Prostate gland (tissue), 2 donors: Measurements from ENCODE around the gene POLQ. TPM values are rescaled to one million over a fixed set of nuclear protein-coding genes. Genes with fewer than 3 reads are reported as not detected.
"Not testable (repeated sequence)": the region's sequence is repeated elsewhere in the genome, so short reads cannot be mapped to it uniquely, and the experiment has no call there.

Experiments
- DNase-seq: peaks from one replicate; pipeline ENCODE4 v3.0.0-alpha.2; 2019; ENCODE audit warnings: low spot score
- H3K27ac ChIP-seq, 2 donors: fragments of 200-600 bp; sonication (generic); 2 replicates each; pipeline ENCODE4 v1.5.1; 2017 to 2019
- H3K27me3 ChIP-seq: fragments of 200-600 bp; sonication (generic); replicated peaks from 2 replicates; pipeline ENCODE4 v1.5.1; 2019; ENCODE audit not compliant: insufficient read depth
- H3K36me3 ChIP-seq, 2 donors: fragments of 200-600 bp; sonication (generic); 1 replicate in 1 of 2; 2 replicates in 1 of 2; pipeline versions ENCODE4 v1.5.1 to v1.8.1; 2017 to 2019
- H3K4me1 ChIP-seq: fragments of 200-600 bp; sonication (generic); replicated peaks from 2 replicates; pipeline ENCODE4 v1.5.1; 2019
- H3K4me3 ChIP-seq, 2 donors: fragments of 200-600 bp; sonication (generic); 2 replicates each; pipeline ENCODE4 v1.5.1; 2017 to 2019
- H3K9me3 ChIP-seq: fragments of 200-600 bp; sonication (generic); 2 replicates; pipeline ENCODE4 v1.5.1; 2017
- CTCF ChIP-seq, 4 experiments: fragments of 200-600 bp in 2 of 4; fragments of 450-650 bp in 2 of 4; sonication (generic) in 2 of 4; IDR thresholded peaks; 1 replicate in 3 of 4; 2 replicates in 1 of 4; pipeline ENCODE4 v1.5.1; 2016 to 2019; ENCODE audit warnings: antibody characterized with exemption in 4 of 4, mild to moderate bottlenecking in 2 of 4, moderate library complexity in 2 of 4
- POLR2A ChIP-seq: fragments of 450-650 bp; IDR thresholded peaks from one replicate; pipeline ENCODE4 v1.6.1; 2016; ENCODE audit warnings: antibody characterized with exemption, mild to moderate bottlenecking
- POLR2AphosphoS5 ChIP-seq: sonication (generic); formaldehyde crosslinking; IDR thresholded peaks from one replicate; pipeline ENCODE4 v1.6.1; 2017; ENCODE audit warnings: antibody characterized with exemption
- WGBS: methylation state at CpG from one replicate; pipeline ENCODE4 v1.1.5; 2018; 5-methylcytosine and 5-hydroxymethylcytosine counted together
- intact Hi-C: fragments of 100-400 bp; cut with DNase I; formaldehyde crosslinking; loops from one replicate; pipeline ENCODE4 v1.14.2; 2022
- total RNA-seq, 2 donors: library from RNA; depleted of rRNA; stranded (reverse); fragments of >200 nt; gene quantifications; one replicate each; pipeline ENCODE4 v1.1.0, GENCODE V29; 2016

Gene POLQ
- total RNA-seq, 2 donors from 2014 or later, result 1.0 to 3.0 TPM

- intact Hi-C loops, result no loop called here
- H3K36me3 ChIP-seq, result no peaks in the 10 kb centered on the region
- TF ChIP-seq CTCF (IDR thresholded peaks at IDR 0.05) (no peak), POLR2AphosphoS5 (no peak)
- 90% methylated on average over 6 of the region's 6 CpGs for WGBS
- no peak overlapping the region for H3K4me3 ChIP-seq
- H3K27me3 ChIP-seq, result no peaks in the 10 kb centered on the region
- H3K27ac ChIP-seq, result no peak overlapping the region
- H3K4me1 ChIP-seq, result no peaks in the 10 kb centered on the region
- DNase-seq, result no peak
- H3K9me3 ChIP-seq, result no peaks in the 10 kb centered on the region
Observed at GRCh38 chr3:121418182-121418581, 127.6 kb downstream of the POLQ start.

- no peak overlapping the region for H3K4me3 ChIP-seq
- no peak overlapping the region for H3K27ac ChIP-seq
- H3K9me3 ChIP-seq, result no peaks in the 10 kb centered on the region
- WGBS, result 89% methylated on average over 2 of the region's 2 CpGs
- no peaks in the 10 kb centered on the region for H3K36me3 ChIP-seq
- intact Hi-C loops, result no loop called here
- TF ChIP-seq POLR2A, result no peak
- no peak for TF ChIP-seq POLR2AphosphoS5
- TF ChIP-seq CTCF (IDR thresholded peaks at IDR 0.05), result no peak
- no peaks in the 10 kb centered on the region for H3K4me1 ChIP-seq
- no peaks in the 10 kb centered on the region for H3K27me3 ChIP-seq
- DNase-seq, result no peak
Observed at GRCh38 chr3:121414924-121415323, 130.9 kb downstream of the POLQ start.

- Histone ChIP-seq H3K9me3 (no peaks in the 10 kb centered on the region), H3K4me3 (no peak overlapping the region), H3K4me1 (no peaks in the 10 kb centered on the region), H3K27ac (no peak overlapping the region), H3K27me3 (no peaks in the 10 kb centered on the region), H3K36me3 (no peaks in the 10 kb centered on the region)
- no peak for TF ChIP-seq POLR2AphosphoS5
- TF ChIP-seq POLR2A, result no peak
- no peak for TF ChIP-seq CTCF (IDR thresholded peaks at IDR 0.05)
- DNase-seq, result no peak
- intact Hi-C loops, result no loop called here
- 100% methylated on average over 1 of the region's 1 CpG for WGBS
Observed at GRCh38 chr3:121411523-121411922, 134.3 kb downstream of the POLQ start.

GRCh38 chr3:121405631-121406030 is 140.2 kb downstream of the POLQ start:
- H3K4me3 ChIP-seq, result no peak overlapping the region
- WGBS, result 55% methylated on average over 1 of the region's 1 CpG
- H3K27ac ChIP-seq, result no peak overlapping the region
- no peak for DNase-seq
- H3K36me3 ChIP-seq, result no peaks in the 10 kb centered on the region
- H3K27me3 ChIP-seq, result no peaks in the 10 kb centered on the region
- no peak for TF ChIP-seq POLR2AphosphoS5
- TF ChIP-seq CTCF (IDR thresholded peaks at IDR 0.05), result no peak
- no peak for TF ChIP-seq POLR2A
- intact Hi-C loops, result no loop called here
- H3K9me3 ChIP-seq, result no peaks in the 10 kb centered on the region
- no peaks in the 10 kb centered on the region for H3K4me1 ChIP-seq

GRCh38 chr3:121399820-121400219 is 146.0 kb downstream of the POLQ start:
- no peak for DNase-seq
- Histone ChIP-seq H3K9me3 (no peaks in the 10 kb centered on the region), H3K27me3 (no peaks in the 10 kb centered on the region), H3K4me3 (no peak overlapping the region), H3K27ac (no peak overlapping the region), H3K36me3 (no peaks in the 10 kb centered on the region), H3K4me1 (no peaks in the 10 kb centered on the region)
- no peak for TF ChIP-seq CTCF (IDR thresholded peaks at IDR 0.05)
- TF ChIP-seq POLR2A, result no peak
- no peak for TF ChIP-seq POLR2AphosphoS5
- intact Hi-C loops, result no loop called here

DNA sequence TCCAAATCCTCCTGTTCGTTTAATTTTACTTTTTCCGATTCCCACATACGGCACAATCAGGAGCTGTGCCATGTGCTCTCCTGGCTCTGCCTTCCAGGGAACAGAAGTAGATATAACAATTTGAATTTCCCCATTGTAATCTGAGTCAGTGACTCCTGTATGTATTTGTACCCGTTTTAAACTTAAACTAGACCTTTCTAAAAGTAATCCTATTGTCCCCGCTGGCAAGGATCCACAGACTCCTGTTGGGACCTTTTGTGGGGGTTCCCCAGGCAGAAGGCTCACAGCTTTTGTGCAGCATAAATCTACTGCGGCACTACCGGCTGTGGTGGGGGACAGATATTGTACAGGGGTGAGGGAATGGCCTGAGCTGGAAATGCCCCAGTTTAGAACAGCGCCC is 147.7 kb downstream of the POLQ start:
- DNase-seq, H3K4me1 ChIP-seq, H3K9me3 ChIP-seq, H3K4me3 ChIP-seq, H3K27me3 ChIP-seq, H3K27ac ChIP-seq, intact Hi-C loops, H3K36me3 ChIP-seq: not testable (repeated sequence)
- WGBS, result 77% methylated on average over 8 of the region's 8 CpGs

- H3K36me3 ChIP-seq, H3K4me3 ChIP-seq, H3K27ac ChIP-seq, DNase-seq, intact Hi-C loops, H3K27me3 ChIP-seq, H3K4me1 ChIP-seq, H3K9me3 ChIP-seq: not testable (repeated sequence)
- WGBS, result no CpG with 5 or more reads among the region's 1 CpG
Observed at GRCh38 chr3:121395967-121396366, 149.8 kb downstream of the POLQ start.

- H3K9me3 ChIP-seq, H3K4me3 ChIP-seq, H3K36me3 ChIP-seq, H3K27me3 ChIP-seq, intact Hi-C loops, DNase-seq, H3K4me1 ChIP-seq, H3K27ac ChIP-seq: not testable (repeated sequence)
- WGBS, result 87% methylated on average over 3 of the region's 3 CpGs
Observed at GRCh38 chr3:121388308-121388707, 157.5 kb downstream of the POLQ start.
